ENCODE measurements around the gene MSL3. TPM values are rescaled to one million over a fixed set of nuclear protein-coding genes. Genes with fewer than 3 reads are reported as not detected.

MSL3 gene
- total and polyA plus RNA-seq, 2 donors (not counting 3 experiments of a cell fraction or from before 2014, with no cell fraction given) = 54.2 to 58.7 TPM

GRCh38 chrX:11753668-11754067 lies 4.4 kb upstream of the MSL3 start:
- Histone ChIP-seq H3K9me3 (replicated peaks; ENCODE audit: control insufficient read depth, insufficient read depth, low read length) (no peaks in the 10 kb centered on the region), H3K4me3 (replicated peaks in 1 of 3; ENCODE audit: insufficient read depth in 1 of 3, low read depth in 1 of 3, low read length in 3 of 3) (no peak overlapping the region), H3K9ac (replicated peaks; ENCODE audit: extremely low read depth, insufficient read depth, low read length) (no peak overlapping the region), H2AFZ (ENCODE audit: low read depth, low read length) (no peak overlapping the region), H3K9me1 (replicated peaks; ENCODE audit: control insufficient read depth, extremely low read depth, insufficient read depth, low read length) (no peaks in the 10 kb centered on the region), H4K20me1 (replicated peaks; ENCODE audit: control insufficient read depth, extremely low read depth, insufficient read depth, low read length) (no peaks in the 10 kb centered on the region), H3K4me1 (ENCODE audit: control insufficient read depth, extremely low read depth, insufficient read depth, low read length) (no peaks in the 10 kb centered on the region), H3K27ac (ENCODE audit: insufficient read depth, low read depth, low read length) (no peak overlapping the region), H3K4me2 (ENCODE audit: insufficient read depth, low read length) (no peak overlapping the region), H3K79me2 (ENCODE audit: control insufficient read depth, insufficient read depth, low read length) (no peaks in the 10 kb centered on the region), H3K27me3 (ENCODE audit: control insufficient read depth in 2 of 2, insufficient read depth in 2 of 2, low read length in 2 of 2) (peaks cover 4 to 13% of the 10 kb centered on the region in 2 experiments), H3K36me3 (ENCODE audit: control insufficient read depth in 2 of 2, extremely low read depth in 1 of 2, insufficient read depth in 2 of 2, low read length in 2 of 2) (no peaks in the 10 kb centered on the region)
- ChIA-PET POLR2A (no interaction called here), CTCF (no interaction called here)
- FAIRE-seq = no peak
- intact Hi-C loops (cut with micrococcal nuclease) = no loop called here
- TF ChIP-seq JUN (IDR thresholded peaks at IDR 0.05; ENCODE audit: borderline replicate concordance, insufficient read depth, insufficient read length, low read depth) (no peak), CTCF (IDR thresholded peaks at IDR 0.05; ENCODE audit: extremely low read depth in 1 of 2, insufficient read depth in 1 of 2, low read depth in 1 of 2, low read length in 2 of 2) (no peak), MAX (IDR thresholded peaks at IDR 0.05; ENCODE audit: insufficient read depth, insufficient read length) (no peak), MYC (IDR thresholded peaks at IDR 0.05; ENCODE audit: low read depth, low read length) (no peak), FOS (IDR thresholded peaks at IDR 0.05; ENCODE audit: borderline replicate concordance, insufficient read depth, low read length) (no peak), POLR2A (IDR thresholded peaks at IDR 0.05; ENCODE audit: low read depth, low read length) (no peak), EZH2 (IDR thresholded peaks at IDR 0.05; ENCODE audit: borderline replicate concordance, low read depth, low read length, severe bottlenecking) (no peak), POLR2AphosphoS5 (IDR thresholded peaks at IDR 0.05; ENCODE audit: insufficient read depth, low read depth, low read length) (no peak), GATA2 (IDR thresholded peaks at IDR 0.05; ENCODE audit: insufficient read depth, insufficient read length, low read depth, low read length) (no peak)
- BruUV-seq (replicated peaks) = no TSS peak
- dilution Hi-C loops (cut with MboI; ENCODE audit: extremely low pct_ligation_motif_present, low sequenced_read_pairs) = no loop called here
- no peak for DNase-seq (ENCODE audit: low read depth, low spot score)

Data from endothelial cell of umbilical vein (primary cell).